WTC11 (cell line): ENCODE results near the gene LACTBL1. TPM values are rescaled to one million over a fixed set of nuclear protein-coding genes. Genes with fewer than 3 reads are reported as not detected.

Experiments
- ATAC-seq: fragments of 200-7000 bp; cut with Tn5 transposase; 2 replicates; pipeline ENCODE4 v1.10.0; 2021; ENCODE audit warnings: mild to moderate bottlenecking, moderate library complexity
- CTCF ChIA-PET: fragments of 300-600 bp; sonication (Branson Sonifier 250); formaldehyde crosslinking; loops from one replicate; lab custom pipeline; 2021; ENCODE audit warnings: antibody characterized with exemption; lab: Charles Lee
- POLR2A ChIA-PET: fragments of 350-600 bp; sonication (Branson Sonifier 250); formaldehyde crosslinking; loops from one replicate; lab custom pipeline; 2021; ENCODE audit warnings: antibody characterized with exemption; lab: Charles Lee
- DNase-seq: peaks from one replicate; pipeline ENCODE4 v3.0.0; 2021; ENCODE audit warnings: low spot score
- H3K27ac Mint-ChIP-seq: 2 replicates; pipeline ENCODE4 v1.8.0; 2021; ENCODE audit warnings: mixed read lengths
- H3K27me3 Mint-ChIP-seq: 2 replicates; pipeline ENCODE4 v1.8.0; 2021; ENCODE audit warnings: low read depth, mild to moderate bottlenecking, moderate library complexity, mixed read lengths
- H3K36me3 Mint-ChIP-seq: 2 replicates; pipeline ENCODE4 v1.8.0; 2021; ENCODE audit warnings: mixed read lengths
- H3K4me1 Mint-ChIP-seq: 2 replicates; pipeline ENCODE4 v1.8.0; 2022; ENCODE audit warnings: mixed read lengths
- H3K4me3 Mint-ChIP-seq: 2 replicates; pipeline ENCODE4 v1.8.0; 2021; ENCODE audit warnings: mild to moderate bottlenecking, moderate library complexity, mixed read lengths
- H3K9me3 Mint-ChIP-seq: 2 replicates; pipeline ENCODE4 v1.8.0; 2021; ENCODE audit warnings: mixed read lengths
- CREB1 ChIP-seq: sonication (generic); formaldehyde crosslinking; IDR thresholded peaks from 2 replicates; pipeline ENCODE4 v1.8.0; 2023; ENCODE audit warnings: mild to moderate bottlenecking, missing genetic modification reagents
- E2F4 ChIP-seq: sonication (generic); formaldehyde crosslinking; IDR thresholded peaks from 2 replicates; pipeline ENCODE4 v1.8.1; 2022; ENCODE audit warnings: low read depth, mild to moderate bottlenecking, moderate library complexity, missing genetic modification reagents, borderline replicate concordance
- ERG ChIP-seq: fragments of 250-450 bp; sonication (Bioruptor Pico); IDR thresholded peaks from 2 replicates; pipeline ENCODE4 v1.8.0; 2021; ENCODE audit warnings: mild to moderate bottlenecking
- FOXP4 ChIP-seq: sonication (generic); formaldehyde crosslinking; IDR thresholded peaks from 2 replicates; pipeline ENCODE4 v1.8.0; 2022; ENCODE audit warnings: mild to moderate bottlenecking, missing genetic modification reagents
- GTF2I ChIP-seq: fragments of 250-450 bp; sonication (Bioruptor Pico); conservative IDR thresholded peaks from 2 replicates; pipeline ENCODE4 v1.4.0; 2021; ENCODE audit warnings: mild to moderate bottlenecking
- MXD4 ChIP-seq: fragments of 250-450 bp; sonication (Bioruptor Pico); IDR thresholded peaks from 2 replicates; pipeline ENCODE4 v1.8.0; 2021; ENCODE audit warnings: mild to moderate bottlenecking, moderate library complexity, borderline replicate concordance
- NFATC4 ChIP-seq: fragments of 250-450 bp; sonication (Bioruptor Pico); IDR thresholded peaks from 2 replicates; pipeline ENCODE4 v1.9.0; 2021; ENCODE audit warnings: mild to moderate bottlenecking
- NFE2L1 ChIP-seq: sonication (generic); formaldehyde crosslinking; IDR thresholded peaks from 2 replicates; pipeline ENCODE4 v1.8.1; 2023; ENCODE audit warnings: missing genetic modification reagents
- PRRX2 ChIP-seq: fragments of 250-450 bp; sonication (Bioruptor Pico); IDR thresholded peaks from 2 replicates; pipeline ENCODE4 v1.8.0; 2021; ENCODE audit warnings: mild to moderate bottlenecking
- TCF7 ChIP-seq: sonication (generic); formaldehyde crosslinking; IDR thresholded peaks from 2 replicates; pipeline ENCODE4 v1.8.0; 2022; ENCODE audit warnings: mild to moderate bottlenecking, low read depth, missing genetic modification reagents, moderate library complexity
- ZNF219 ChIP-seq: sonication (generic); formaldehyde crosslinking; IDR thresholded peaks from 2 replicates; pipeline ENCODE4 v1.8.0; 2023; ENCODE audit warnings: missing genetic modification reagents, mild to moderate bottlenecking, borderline replicate concordance
- ZNF532 ChIP-seq: fragments of 250-450 bp; sonication (Bioruptor Pico); IDR thresholded peaks from 2 replicates; pipeline ENCODE4 v1.9.0; 2021; ENCODE audit warnings: mild to moderate bottlenecking, borderline replicate concordance
- total RNA-seq: library from RNA; stranded (reverse); gene quantifications from 3 replicates; pipeline ENCODE4 v1.2.3, GENCODE V29; 2021
- TF ChIP-seq, protein P1 (sequence below): sonication (generic); formaldehyde crosslinking; IDR thresholded peaks from 2 replicates; pipeline ENCODE4 v1.8.1; 2023; ENCODE audit warnings: mild to moderate bottlenecking, missing genetic modification reagents
- TF ChIP-seq, protein P2 (sequence below): fragments of 200-600 bp; IDR thresholded peaks from 2 replicates; pipeline ENCODE4 v1.8.0; 2022; ENCODE audit warnings: antibody characterized with exemption

Gene LACTBL1
- total RNA-seq, 1 experiment from 2014 or later = not detected

GRCh38 chr1:22978299-22978698, 5.6 kb upstream of the LACTBL1 start (continued):
- no peak for TF ChIP-seq PRRX2
- no peak for TF ChIP-seq ERG
- TF ChIP-seq, protein P1, sequence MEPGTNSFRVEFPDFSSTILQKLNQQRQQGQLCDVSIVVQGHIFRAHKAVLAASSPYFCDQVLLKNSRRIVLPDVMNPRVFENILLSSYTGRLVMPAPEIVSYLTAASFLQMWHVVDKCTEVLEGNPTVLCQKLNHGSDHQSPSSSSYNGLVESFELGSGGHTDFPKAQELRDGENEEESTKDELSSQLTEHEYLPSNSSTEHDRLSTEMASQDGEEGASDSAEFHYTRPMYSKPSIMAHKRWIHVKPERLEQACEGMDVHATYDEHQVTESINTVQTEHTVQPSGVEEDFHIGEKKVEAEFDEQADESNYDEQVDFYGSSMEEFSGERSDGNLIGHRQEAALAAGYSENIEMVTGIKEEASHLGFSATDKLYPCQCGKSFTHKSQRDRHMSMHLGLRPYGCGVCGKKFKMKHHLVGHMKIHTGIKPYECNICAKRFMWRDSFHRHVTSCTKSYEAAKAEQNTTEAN (CRISPR knock-in tag) = no peak
- no peak for TF ChIP-seq TCF7 (CRISPR knock-in tag)
- TF ChIP-seq NFATC4 (CRISPR knock-in tag) = no peak
- no peak for TF ChIP-seq CREB1
- TF ChIP-seq, all 79 proteins: peak for 0

DNA sequence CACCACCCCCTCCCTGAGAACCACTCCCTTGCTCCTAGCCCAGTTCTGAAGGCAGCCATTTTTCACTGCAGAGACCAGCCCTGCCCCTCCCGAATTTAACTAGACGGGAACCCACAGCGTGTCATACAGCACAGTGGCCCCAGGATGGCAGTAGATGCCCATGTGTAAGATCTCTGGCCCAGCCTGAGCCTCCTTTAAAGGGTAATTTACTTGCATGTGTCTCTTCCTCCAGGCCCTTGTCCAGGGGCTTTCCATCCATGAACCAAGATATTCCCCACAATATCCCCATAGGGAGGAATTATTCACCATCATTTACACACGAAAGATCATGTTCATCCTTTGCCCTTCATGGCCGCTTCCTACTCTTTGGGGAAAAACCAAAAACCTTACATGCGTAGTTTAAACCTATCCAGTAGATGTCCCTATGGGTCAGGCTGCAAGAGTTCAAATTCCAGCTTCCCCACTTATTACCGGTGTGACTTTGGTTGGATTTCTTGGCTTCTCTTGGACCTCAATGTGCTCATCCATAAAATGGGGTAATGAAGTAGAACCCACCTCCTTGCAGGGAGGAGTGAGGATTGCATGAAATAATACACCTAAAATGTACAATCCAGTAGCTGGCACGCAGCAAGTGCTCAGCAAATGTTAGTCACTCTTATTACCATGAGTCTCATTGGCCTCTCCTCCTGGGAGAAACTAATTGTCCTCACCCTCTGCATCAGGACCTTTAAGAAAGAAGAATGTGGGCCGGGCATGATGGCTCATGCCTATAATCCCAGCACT, 4.0 kb upstream of the LACTBL1 start:
- Mint-ChIP-seq H3K4me1 (peaks cover 12% of the 10 kb centered on the region), H3K9me3 (no peaks in the 10 kb centered on the region), H3K27ac (no peak overlapping the region), H3K27me3 (no peaks in the 10 kb centered on the region; the same call in 1 of the 2 replicates), H3K4me3 (peak overlapping the region; percentile 30; the same call in 1 of the 2 replicates), H3K36me3 (no peaks in the 10 kb centered on the region)
- POLR2A ChIA-PET = no interaction called here
- DNase-seq (peak; percentile 79), ATAC-seq (peak; percentile 98)
- TF ChIP-seq GTF2I (CRISPR knock-in tag) = 0 out of 2 replicates have a peak, but pooled peaks have one; percentile 61
- TF ChIP-seq ZNF219 (CRISPR knock-in tag) = no peak
- TF ChIP-seq, protein P2, sequence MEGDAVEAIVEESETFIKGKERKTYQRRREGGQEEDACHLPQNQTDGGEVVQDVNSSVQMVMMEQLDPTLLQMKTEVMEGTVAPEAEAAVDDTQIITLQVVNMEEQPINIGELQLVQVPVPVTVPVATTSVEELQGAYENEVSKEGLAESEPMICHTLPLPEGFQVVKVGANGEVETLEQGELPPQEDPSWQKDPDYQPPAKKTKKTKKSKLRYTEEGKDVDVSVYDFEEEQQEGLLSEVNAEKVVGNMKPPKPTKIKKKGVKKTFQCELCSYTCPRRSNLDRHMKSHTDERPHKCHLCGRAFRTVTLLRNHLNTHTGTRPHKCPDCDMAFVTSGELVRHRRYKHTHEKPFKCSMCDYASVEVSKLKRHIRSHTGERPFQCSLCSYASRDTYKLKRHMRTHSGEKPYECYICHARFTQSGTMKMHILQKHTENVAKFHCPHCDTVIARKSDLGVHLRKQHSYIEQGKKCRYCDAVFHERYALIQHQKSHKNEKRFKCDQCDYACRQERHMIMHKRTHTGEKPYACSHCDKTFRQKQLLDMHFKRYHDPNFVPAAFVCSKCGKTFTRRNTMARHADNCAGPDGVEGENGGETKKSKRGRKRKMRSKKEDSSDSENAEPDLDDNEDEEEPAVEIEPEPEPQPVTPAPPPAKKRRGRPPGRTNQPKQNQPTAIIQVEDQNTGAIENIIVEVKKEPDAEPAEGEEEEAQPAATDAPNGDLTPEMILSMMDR = peak; percentile 41; the same call in 1 of the 2 replicates
- CTCF ChIA-PET = interaction anchor here (0.5 to 1.2 kb wide), 8 partner anchors 105 to 660 kb away, joined by 3 to 22 read pairs (median 4); no protein-coding TSS in a partner anchor

- Mint-ChIP-seq H3K27me3 (no peaks in the 10 kb centered on the region; the same call in 1 of the 2 replicates), H3K4me1 (peaks cover 17% of the 10 kb centered on the region), H3K36me3 (no peaks in the 10 kb centered on the region), H3K27ac (no peak overlapping the region), H3K9me3 (no peaks in the 10 kb centered on the region), H3K4me3 (no peak overlapping the region)
- ChIA-PET CTCF (interaction anchor here (1.2 kb wide), 3 partner anchors 105 to 208 kb away, joined by 4 to 22 read pairs (median 4); no protein-coding TSS in a partner anchor), POLR2A (no interaction called here)
- DNase-seq (no peak), ATAC-seq (no peak)
- TF ChIP-seq NFE2L1 = peak; percentile 63
- TF ChIP-seq MXD4 (CRISPR knock-in tag) = no peak
These were observed 3.4 kb upstream of the LACTBL1 start for GRCh38 chr1:22976127-22976460.

- CTCF ChIA-PET = no interaction called here
- POLR2A ChIA-PET = no interaction called here
- no peak for ATAC-seq
- no peak overlapping the region for H3K4me3 Mint-ChIP-seq
- no peak for DNase-seq
- peaks cover 17% of the 10 kb centered on the region for H3K4me1 Mint-ChIP-seq
- no peak overlapping the region for H3K27ac Mint-ChIP-seq
- no peaks in the 10 kb centered on the region for H3K36me3 Mint-ChIP-seq
- no peaks in the 10 kb centered on the region; the same call in 1 of the 2 replicates for H3K27me3 Mint-ChIP-seq
- H3K9me3 Mint-ChIP-seq = no peaks in the 10 kb centered on the region
- TF ChIP-seq E2F4 (CRISPR knock-in tag) = no peak
- TF ChIP-seq, protein P2 = no peak
- no peak for TF ChIP-seq GTF2I (CRISPR knock-in tag)
- no peak for TF ChIP-seq FOXP4
- TF ChIP-seq ZNF532 (CRISPR knock-in tag) = no peak
These were observed 3.0 kb upstream of the LACTBL1 start for GRCh38 chr1:22975694-22976093.
